Caki2 (cell line): ENCODE results near the gene SH3RF1. TPM values are rescaled to one million over a fixed set of nuclear protein-coding genes. Genes with fewer than 3 reads are reported as not detected.
"Not testable (repeated sequence)": the region's sequence is repeated elsewhere in the genome, so short reads cannot be mapped to it uniquely, and the experiment has no call there.

Experiments used
- DNase-seq: peaks from one replicate; pipeline ENCODE4 v3.0.0-alpha.2; 2015; ENCODE audit warnings: low read depth
- in situ Hi-C: cut with HindIII; loops from 2 replicates; pipeline ENCODE4 v1.10.0; 2016; ENCODE audit warnings: low sequenced_read_pairs, low pct_unique_long_range_greater_than_20kb, mixed read lengths
- total RNA-seq: library from RNA; depleted of rRNA; stranded (reverse); fragments of >200 nt; shearing (Covaris generic); gene quantifications from 2 replicates; pipeline ENCODE4 v1.2.3, GENCODE V29; 2014; ENCODE audit warnings: low replicate concordance

SH3RF1 gene
- total RNA-seq, 1 experiment from 2014 or later: 15.3 TPM

DNA sequence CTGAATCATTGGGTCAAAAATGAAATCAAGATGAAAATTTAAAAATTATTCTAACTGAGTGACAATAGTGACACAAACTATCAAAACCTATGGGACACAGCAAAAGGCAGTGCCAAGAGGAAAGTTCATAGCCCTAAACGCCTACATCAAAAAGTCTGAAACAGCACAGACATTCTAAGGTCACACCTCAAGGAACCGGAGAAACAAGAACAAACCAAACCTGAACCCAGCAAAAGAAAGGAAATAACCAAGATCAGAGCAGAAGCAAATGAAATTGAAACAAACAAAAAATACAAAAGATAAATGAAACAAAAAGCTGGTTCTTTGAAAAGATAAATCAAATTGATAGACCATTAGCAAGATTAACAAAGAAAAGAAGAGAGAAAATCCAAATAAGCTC is 80.8 kb downstream of the SH3RF1 start:
- in situ Hi-C loops, DNase-seq: not testable (repeated sequence)

DNA sequence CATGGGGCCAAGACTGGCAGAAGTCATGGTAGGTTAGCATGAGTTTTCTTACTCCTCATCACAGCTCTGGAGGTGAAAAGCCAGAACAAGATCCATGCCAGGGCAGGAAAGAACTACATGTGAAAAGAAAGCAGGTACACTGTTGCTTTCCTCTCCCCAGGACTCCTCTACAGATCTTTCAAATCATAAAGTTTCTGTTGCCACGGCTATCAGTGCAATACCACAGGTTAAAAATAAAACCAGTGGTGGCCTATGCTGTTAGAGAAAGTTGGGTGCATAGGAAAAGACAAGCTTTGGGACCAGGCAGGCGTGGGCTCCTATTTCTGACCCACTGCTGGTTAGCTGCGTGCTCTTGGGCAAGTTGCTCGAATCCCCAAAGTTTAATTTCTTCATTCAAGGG is 81.4 kb downstream of the SH3RF1 start:
- no peak for DNase-seq
- in situ Hi-C loops: no loop called here

DNA sequence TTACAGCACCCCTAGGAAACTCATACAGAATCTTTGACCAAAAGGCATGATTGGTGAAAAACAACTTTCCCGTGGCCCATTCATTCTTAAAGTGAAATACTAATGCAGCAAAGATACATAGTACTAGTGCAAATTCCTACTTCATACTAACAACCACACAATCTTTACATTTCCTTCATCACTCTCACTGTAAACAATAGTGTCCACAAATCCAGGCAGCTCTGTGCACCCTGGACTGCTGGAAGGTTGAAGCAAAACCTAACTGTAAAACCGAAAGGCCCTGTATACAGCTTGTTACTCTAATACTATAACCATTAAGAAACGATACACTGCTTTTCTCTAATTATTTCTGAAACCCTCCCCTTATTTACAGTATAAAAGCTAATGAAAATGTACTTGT is 82.6 kb downstream of the SH3RF1 start:
- DNase-seq: no peak
- in situ Hi-C loops: no loop called here

DNA sequence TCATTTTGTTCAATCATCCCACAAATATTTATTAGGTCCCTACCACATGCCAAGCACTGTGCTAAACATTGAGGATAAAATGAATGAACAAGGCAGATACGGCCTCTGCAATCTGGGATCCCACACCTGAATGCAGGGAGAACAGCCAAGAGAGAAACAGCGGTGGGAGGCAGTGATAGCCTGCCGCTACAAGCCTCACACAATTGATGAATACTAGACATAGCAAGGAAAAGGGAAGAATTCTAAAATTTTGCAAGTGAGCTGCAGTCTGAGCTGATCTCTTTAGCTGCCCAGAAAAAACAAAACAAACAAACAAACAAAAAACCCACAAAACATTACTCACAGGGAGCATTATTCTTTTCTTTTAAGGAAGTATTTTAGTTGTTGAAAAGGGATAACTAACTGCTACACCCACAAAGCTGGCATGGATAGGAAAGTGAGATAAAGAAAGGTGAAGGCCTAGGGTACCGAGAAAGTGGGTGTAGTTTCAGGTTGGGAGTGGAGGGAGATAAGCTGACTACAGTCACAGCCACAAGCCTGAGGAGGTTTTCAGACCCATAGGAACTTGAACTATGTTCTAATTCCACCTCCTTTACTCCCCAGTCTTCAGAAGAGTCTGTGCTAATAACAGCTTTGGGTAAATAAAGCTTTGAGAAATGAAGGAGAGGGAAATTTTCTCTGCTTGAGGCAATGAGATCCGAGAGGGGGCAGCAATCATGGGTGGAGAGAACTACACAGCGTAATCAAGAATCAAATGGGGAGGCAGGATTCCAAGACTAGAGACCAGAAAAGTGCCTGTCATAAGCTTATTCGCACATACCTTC is 85.4 kb downstream of the SH3RF1 start:
- in situ Hi-C loops: no loop called here
- no peak for DNase-seq

DNA sequence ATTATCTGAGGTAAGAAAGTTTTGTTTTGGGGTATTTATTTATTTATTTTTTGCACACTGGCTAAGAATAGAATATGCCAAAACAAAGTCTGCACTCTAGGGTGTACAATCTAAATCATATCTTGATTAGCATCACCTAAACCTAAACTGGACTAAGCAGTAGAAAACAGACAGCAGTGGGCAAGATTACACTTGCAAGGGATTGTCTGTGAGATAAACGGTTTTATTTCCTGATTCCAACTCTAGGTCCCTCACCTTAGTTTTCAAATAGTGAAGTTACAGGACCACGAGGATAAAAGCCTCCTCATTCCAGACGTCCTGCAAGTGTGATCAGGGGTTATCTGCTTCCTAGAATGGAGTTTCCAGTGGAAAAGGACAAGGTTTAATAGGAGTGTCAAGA is 86.1 kb downstream of the SH3RF1 start:
- in situ Hi-C loops: no loop called here
- DNase-seq: no peak

DNA sequence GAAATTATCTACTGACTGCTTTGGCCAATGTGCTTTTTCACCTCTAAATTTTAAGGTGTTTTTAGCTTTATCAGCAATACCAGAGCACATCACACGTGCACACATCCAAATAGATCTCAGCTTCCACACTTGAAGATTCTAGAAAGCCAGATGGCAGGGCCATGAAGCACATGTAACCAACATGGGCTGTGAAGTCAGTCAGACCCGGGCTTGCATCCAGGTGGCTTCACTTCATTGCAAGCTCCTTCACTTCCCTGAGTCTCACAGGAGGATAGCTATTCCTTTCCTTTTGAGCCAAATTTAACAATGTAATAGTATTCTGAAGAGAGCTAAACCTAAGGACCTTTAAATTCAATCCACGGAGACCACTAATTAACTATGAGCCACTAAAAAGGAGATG is 86.5 kb downstream of the SH3RF1 start:
- in situ Hi-C loops: no loop called here
- DNase-seq: no peak

DNA sequence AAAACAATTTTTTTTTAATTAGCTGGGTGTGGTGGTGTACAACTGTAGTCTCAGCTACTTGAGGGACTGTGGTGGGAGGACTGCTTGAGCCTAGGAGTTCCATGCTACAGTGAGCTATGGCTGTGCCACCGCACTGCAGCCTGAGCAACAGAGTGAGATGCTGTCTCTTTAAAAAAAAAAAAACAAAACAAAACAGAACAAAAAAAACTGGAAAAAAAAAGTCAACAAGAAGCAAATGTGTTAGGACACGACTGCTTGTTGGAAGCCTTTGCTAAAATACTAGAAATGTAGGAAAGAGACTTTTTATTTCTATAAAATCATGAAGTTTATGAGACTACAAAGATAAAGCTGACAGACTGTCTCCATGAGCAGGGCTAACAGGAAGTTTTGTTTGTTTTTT is 87.2 kb downstream of the SH3RF1 start:
- no peak for DNase-seq
- in situ Hi-C loops: no loop called here

DNA sequence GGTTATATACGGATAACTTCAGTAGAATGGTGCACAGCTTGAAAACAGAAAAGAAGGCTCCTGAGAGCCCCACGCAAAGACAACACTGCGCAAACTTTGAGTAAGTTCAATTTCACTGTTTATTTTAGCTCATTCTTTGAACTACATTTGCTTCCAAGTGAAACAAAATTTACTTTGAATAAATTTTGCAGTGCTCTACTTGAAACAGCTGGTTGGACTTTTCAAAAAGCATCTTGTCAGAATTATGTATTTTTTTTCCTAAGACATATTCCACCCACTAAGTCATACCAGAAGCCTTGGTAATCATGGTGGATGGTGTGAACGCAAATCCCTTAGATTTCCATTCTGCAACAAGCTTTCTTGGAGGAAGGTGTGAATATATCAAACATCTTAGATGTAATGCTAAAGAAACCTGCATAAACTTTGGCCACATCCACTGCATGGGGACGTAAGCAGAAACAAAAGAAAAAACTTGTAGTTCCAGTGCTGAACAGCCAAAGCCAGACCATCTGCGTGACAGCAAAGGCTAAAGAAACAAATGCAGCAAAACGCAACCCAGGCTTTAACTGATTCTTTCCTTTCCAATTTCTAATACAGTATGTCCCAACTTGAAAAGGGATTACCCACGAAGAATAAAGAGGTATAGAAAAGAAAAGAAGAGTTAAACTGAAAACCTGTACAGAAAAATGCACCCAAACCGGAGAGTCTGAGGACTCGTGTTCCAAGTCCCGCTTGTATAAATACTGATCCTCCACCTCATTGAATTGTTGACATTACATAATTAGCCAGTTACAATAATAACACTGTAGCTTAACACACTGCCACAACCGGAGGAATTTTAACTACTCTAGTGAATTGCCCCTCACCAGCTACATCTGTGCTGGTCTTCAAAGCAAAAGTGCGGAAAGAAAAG is 90.9 kb downstream of the SH3RF1 start:
- in situ Hi-C loops: no loop called here
- DNase-seq: no peak

DNA sequence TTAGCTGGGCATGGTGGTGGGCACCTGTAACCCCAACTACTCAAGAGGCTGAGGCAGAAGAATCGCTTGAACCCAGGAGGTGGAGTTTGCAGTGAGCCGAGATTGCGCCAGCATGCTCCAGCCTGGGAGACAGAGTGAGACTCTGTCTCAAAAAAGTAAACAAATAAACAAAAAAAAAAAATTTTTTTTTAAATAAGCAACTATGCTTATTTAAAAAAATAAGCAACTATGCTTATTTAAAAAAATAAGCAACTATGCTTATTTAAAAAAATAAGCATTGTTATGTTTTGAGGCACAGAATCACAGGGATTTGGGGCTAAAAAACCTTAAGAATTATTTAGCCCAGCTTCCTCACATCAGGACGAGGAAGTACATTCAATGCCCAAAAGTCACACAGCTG is 92.7 kb downstream of the SH3RF1 start:
- DNase-seq, in situ Hi-C loops: not testable (repeated sequence)

DNA sequence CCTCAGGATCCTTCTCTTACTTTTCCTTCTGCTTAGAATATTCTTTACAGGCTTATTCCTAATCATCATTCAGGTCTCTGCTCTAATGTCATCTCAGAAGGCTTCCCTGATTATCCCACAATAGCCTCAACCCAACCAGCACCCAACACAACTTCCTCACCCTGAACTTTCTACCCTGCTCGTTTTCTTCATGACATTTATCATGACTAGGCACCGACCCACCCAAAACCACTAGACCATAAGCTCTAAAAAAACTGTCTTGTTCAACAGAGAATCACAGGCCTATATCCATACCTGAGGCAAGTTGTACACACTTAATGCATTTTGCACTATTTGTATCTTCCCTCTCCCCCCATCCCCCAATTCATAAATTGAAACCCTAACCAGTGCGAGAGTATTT is 95.3 kb downstream of the SH3RF1 start:
- no peak for DNase-seq

DNA sequence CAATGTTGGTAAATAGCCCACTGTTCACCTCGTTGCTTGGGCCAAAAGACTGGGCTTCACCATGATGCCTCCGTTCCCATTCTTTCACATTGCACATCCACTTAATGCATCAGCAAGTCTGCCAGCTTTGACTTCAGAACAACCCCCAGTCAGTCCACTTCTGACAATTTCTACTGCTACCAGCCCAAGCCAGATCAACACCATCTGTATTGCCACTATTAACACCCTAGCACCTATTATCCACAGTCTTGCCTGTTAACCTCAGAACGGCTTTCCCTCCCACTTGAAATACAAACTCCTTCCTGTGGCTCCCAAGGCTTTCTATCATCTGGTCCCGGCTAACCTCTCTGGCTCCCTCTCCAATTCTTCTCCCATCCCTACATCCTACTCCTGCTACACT is 95.7 kb downstream of the SH3RF1 start:
- DNase-seq: no peak
- in situ Hi-C loops: no loop called here

More for the DNA sequence above, 95.3 kb downstream of the SH3RF1 start:
- in situ Hi-C loops: no loop called here

DNA sequence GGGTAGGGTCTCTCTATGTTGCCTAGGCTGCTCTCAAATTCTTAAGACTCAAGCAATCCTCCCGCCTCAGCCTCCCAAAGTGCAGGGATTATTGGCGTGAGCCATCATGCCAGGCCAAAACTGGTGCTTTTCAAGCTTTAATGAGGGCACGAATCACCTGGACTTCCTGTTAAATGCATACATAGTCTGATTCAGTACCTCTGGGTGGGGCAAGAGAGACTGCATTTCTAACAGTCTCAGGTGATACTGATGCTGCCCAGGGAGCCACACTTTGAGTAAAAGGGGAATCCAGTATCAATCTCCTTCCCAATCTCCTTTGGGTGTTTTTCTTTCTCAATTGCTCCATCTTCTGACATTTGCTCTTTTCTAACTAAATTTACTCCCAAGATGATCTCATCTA is 96.5 kb downstream of the SH3RF1 start:
- in situ Hi-C loops: no loop called here

DNA sequence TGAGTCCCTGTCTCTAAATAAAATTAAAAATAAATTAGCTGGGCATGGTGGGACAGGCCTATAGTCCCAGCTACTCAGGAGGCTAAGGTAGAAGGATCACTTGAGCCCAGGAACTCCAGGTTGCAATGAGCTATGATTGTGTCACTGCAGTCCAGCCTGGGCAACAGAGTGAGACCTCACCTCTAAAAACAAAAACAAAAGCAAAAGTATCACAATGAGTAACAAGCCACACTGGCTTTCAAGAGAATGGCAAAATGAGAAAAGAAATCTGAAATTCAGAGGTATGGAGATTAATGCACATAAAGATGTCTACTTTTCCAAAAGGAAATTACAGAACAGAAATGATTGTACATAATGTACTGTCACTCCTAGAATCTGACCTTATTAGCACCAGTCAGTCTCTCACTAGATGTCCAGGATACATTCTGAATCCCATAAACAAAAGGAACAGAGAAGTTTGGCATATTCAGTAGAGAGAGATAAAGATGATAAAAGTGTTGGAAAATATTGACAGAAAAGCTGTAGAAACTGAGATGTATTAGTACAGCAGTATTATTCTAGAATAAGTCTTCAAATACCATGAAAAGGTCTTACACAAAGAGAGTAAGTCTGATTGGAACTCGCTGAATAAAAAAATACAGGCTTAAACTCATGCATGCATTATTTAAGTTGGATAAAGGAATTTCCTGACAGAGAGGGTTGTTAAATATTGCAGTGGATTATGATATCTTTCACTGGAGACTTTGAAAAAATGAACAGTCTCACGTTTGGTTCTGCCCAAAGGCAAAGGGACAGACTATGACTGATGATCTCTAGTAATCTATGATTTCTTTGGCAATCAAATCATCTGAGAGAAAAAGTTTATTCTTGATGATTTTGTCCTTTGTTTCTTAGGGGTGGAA is 102.5 kb downstream of the SH3RF1 start:
- in situ Hi-C loops: no loop called here
- DNase-seq: no peak

More for the DNA sequence above, 96.5 kb downstream of the SH3RF1 start:
- DNase-seq: no peak

DNA sequence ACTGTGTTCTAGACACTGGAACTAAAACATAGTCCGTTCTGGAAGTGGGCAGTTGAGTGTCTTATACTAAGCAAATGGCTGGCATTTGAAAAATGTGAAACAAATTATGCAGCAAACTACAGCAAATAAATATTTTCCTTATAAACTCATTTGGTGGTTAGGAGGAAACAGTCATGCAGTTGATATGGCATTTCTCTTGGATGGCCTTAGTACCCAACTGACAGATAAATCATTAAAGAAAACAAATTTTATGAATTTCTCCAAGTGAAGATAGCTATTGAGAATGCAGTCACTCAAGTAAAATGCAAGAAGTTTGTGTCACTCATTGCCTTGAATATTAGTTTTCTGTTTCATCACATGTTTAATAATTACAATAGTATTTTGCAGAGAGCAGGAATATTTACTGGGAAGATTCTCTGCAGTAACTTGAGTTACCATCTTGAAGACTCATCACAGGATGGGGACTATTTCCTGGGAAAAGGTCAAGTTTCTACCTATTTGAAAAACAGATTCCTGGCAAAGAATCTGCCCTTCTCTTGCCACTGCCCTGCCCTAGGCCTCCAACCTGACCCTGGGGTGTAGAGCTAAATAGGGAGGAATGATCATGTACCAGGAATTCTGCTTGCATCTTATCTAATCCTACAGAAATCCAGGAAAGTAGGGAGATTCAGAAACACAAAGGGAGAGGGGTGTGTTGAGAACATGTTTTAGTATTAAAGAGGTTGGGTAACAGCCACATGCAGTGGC is 105.9 kb downstream of the SH3RF1 start:
- DNase-seq: peak; percentile 46
- in situ Hi-C loops: no loop called here

DNA sequence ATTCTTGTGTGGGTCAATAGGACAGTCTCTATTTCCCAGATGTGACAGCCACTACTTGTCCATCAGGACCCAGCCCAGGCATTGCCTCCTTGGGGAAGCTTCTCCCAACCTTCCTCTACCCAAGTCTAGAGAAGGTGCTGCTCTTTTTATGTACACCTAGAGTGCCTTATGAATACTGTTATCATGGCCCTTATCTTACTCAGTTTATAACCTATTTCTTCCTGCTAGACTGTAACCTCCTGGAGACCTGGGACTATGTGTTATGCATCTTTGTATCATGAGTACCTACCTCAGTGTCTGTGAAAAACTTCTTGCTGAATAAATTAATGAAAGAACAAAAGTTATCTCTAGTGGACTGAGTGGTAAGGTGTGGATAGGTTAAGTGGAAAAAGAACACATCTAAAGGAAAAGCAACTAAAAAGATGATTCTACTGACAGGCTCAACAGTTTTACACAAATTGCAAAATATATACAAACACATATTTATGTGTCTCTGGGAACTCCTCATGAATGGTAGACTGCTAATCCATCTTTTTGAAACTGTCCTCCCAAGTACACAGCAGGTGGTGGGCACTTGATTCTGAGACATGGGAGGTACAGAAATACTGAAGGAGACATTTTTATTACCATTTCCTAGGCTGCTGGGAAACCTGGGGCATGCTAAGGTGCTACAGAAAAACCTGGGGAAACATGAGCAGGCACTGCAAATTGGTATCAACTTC is 106.6 kb downstream of the SH3RF1 start:
- in situ Hi-C loops: no loop called here
- no peak for DNase-seq

DNA sequence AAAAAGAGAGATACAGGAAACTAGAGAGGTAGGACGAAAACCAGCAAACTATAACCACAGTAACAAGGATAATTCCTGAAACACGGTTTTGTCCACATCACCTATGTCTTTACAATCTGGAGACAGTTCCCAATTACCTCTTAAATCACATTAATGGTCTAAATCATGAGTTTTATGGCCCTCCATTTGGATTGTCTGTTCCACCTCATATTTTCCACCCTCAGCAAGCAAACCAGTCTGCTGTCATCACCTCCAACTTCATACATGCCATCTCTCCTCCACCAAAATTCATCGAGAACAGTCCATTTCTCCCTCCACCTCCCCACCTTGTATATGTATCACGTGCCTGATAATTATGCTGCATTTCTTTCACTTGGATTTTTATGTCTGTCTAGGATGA is 107.3 kb downstream of the SH3RF1 start:
- in situ Hi-C loops: no loop called here
- DNase-seq: no peak

DNA sequence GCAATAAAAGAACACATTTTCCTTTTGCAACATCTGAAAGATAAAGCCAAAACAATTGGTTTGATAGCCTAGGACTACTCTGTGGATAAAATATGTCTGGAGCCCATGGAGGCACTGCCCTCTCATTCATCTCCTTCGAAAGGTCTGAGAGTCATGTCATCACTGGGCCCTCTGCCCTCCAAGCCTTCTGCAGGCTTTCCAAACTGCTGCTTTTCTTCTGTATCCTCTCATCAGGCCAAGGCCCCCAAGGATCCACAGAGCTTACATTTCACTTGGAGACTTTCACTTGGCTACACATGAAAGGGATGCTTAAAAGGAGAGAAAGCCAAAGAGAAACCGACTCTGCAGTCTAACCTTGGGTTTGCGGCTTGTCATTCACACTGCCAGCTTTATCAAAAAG is 109.9 kb downstream of the SH3RF1 start:
- in situ Hi-C loops: no loop called here
- DNase-seq: no peak
